Kidney capillary endothelial cell (primary cell): Measurements from ENCODE around the gene HORMAD2.

Source experiments
- DNase-seq: peaks from one replicate; pipeline ENCODE4 v3.0.0-alpha.2; 2018; ENCODE audit warnings: low spot score

Gene HORMAD2

GRCh38 chr22:30169002-30169401 is 88.7 kb downstream of the HORMAD2 start:
- DNase-seq, result no peak

- no peak for DNase-seq
These were observed 89.9 kb downstream of the HORMAD2 start for GRCh38 chr22:30170129-30170528.

- DNase-seq, result no peak
These were observed 90.7 kb downstream of the HORMAD2 start for GRCh38 chr22:30171008-30171407.

GRCh38 chr22:30175690-30176288 is 95.5 kb downstream of the HORMAD2 start:
- no peak for DNase-seq

GRCh38 chr22:30176431-30176830 is 96.2 kb downstream of the HORMAD2 start:
- no peak for DNase-seq

GRCh38 chr22:30178181-30179126 is 98.2 kb downstream of the HORMAD2 start:
- DNase-seq, result no peak

GRCh38 chr22:30180616-30181015 is 100.4 kb downstream of the HORMAD2 start:
- DNase-seq, result no peak

GRCh38 chr22:30181459-30182349 is 101.4 kb downstream of the HORMAD2 start:
- no peak for DNase-seq

GRCh38 chr22:30182350-30182745 is 102.1 kb downstream of the HORMAD2 start:
- no peak for DNase-seq

- no peak for DNase-seq
These were observed 102.6 kb downstream of the HORMAD2 start for GRCh38 chr22:30182815-30183214.

GRCh38 chr22:30183271-30183670 is 103.0 kb downstream of the HORMAD2 start:
- no peak for DNase-seq

- no peak for DNase-seq
These were observed 103.6 kb downstream of the HORMAD2 start for GRCh38 chr22:30183861-30184278.

GRCh38 chr22:30185129-30185528 is 104.9 kb downstream of the HORMAD2 start:
- no peak for DNase-seq

GRCh38 chr22:30185549-30185948 is 105.3 kb downstream of the HORMAD2 start:
- DNase-seq, result no peak

- DNase-seq, result no peak
These were observed 105.8 kb downstream of the HORMAD2 start for GRCh38 chr22:30186041-30186440.

GRCh38 chr22:30186510-30186909 is 106.2 kb downstream of the HORMAD2 start:
- no peak for DNase-seq

GRCh38 chr22:30187094-30187493 is 106.8 kb downstream of the HORMAD2 start:
- DNase-seq, result no peak

GRCh38 chr22:30187529-30188407 is 107.5 kb downstream of the HORMAD2 start:
- DNase-seq, result no peak

- no peak for DNase-seq
These were observed 108.6 kb downstream of the HORMAD2 start for GRCh38 chr22:30188911-30189310.

- no peak for DNase-seq
These were observed 110.3 kb downstream of the HORMAD2 start for GRCh38 chr22:30190574-30190973.

GRCh38 chr22:30191040-30191701 is 110.9 kb downstream of the HORMAD2 start:
- no peak for DNase-seq
